NCI-H2227 treated with DMSO at 0.1 percent for 48 hours (cell line): Measurements from ENCODE around the gene PKP3.

ENCODE experiments used
- DNase-seq: peaks from one replicate; lab custom pipeline; 2025; lab: John Stamatoyannopoulos, UW

The PKP3 gene

DNA sequence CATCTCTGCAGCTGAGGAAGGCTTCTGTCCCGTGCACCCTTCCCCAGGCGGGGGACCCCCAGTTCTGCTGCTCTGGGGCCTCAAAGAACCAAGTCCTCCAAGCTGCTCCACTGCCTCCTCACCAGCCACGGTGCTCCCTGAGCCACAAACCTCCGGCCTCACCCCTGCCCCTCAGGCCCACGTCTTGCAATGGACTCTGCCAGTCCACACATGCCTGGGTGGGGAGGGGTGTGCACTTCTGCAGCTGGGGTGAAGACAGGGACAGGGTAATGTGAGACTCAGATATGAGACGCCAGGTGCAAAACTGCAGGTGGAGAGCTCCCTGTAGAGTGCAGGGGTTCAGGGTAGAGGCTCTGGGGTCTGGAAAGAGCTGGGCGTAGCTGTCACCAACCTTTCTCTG is 52.9 kb downstream of the PKP3 start:
- no peak for DNase-seq

DNA sequence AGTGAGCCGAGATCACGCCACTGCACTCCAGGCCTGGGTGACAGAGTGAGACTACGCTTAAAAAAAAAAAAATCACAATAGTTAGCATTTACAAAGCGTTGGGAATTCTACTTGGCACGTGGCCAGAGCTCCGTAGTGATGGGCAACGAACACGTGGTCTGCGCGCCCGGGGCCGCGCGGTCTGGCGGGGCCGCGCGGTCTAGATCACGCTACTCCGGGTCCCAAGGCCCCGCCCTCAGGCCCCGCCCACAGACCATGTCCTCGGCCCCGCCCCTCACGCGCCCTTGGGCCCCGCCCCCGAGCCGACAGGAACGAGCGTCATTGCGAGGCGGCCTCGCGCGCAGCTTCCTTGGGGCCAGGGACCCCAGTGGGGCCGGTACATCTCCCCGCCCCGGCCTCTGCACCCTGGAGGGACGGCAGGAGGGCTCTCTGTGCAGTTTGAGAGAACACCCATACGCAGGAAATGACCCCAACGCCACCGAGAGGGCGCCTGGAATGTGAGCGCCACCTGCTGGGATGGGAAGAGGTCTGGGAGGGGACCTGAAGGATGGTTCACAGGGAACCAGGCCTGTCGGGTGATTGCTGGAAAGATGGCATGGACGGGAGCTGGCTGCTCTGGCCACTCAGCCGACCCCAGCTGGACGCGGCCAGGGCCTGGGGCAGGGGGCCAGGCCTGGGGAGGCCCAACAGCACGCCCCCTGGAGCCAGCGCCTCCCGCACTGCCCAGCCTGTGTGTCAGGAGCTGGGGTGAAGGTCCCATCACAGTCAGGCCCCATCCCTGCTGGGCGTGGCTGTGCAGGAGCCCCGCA is 54.1 kb downstream of the PKP3 start:
- DNase-seq = peak; percentile 97

GRCh38 chr11:449889-450808 is 56.1 kb downstream of the PKP3 start, which contains the start of gene PTDSS2:
Gene PTDSS2 (plus strand): TSS chr11:450279. CDS start chr11:450456, 177 bp downstream.
- peak; percentile 97 for DNase-seq

DNA sequence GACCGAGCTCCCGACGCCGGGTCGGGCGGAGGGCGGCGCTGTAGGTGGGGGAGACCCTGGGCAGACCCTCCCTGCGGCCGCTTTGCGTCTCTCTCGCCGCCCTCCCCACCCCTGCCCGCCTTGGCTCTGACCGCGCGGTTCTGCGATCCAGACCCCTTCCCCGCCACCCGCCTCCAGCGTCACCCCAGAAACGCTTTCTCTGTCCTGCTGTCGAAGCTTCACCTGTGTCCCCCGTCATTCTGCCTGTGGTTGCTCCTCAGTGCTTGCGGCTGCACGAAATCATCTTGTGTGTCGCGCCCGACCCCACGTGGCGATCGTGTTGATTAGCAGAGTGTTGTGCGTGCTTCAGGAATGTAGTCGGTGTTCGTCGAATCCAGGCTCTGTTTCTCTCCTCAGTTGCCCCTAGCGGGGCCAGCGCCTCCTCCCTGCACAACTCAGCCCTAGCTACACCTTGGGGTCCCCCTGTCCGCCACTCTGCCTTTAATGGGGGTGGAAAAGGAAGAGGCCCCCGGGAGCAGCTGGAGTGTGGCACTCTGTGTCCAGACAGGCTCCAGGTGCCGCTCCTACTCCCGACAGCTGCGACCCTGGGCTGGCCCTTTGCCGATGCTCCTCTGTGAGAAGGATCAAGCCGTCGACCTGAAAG is 56.9 kb downstream of the PKP3 start:
- DNase-seq = peak; percentile 53

- DNase-seq = no peak
These were observed 57.7 kb downstream of the PKP3 start for GRCh38 chr11:451738-452137.

- DNase-seq = no peak
These were observed 58.3 kb downstream of the PKP3 start for GRCh38 chr11:452203-452744.

DNA sequence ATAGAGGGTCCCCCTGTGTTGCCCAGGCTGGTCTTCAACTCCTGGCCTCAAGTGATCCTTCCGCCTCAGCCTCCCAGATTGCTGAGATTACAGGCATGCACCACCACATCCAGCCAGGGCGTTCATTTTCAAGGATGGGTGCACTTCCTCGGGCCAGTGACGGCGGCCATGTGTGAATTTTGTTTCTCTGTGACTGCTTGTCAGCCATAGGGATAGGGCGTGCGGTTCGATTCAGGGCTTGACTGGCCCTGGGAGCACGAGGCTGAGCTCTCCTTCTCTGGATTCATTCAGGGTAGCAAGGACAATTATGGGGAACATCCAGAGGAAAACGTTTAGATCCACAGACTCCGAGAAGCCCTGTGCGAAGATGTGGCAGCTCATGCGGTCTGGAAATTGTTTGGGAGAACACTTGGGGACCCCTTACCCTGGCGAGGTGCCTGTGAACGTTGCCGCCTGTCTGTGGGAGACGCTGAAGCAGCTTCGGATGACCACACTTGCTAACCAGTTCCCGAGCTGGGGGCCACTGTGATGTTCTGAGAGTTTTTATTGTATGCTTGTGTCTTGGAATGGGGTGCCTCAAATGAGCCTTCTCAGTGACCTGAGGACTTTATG is 59.0 kb downstream of the PKP3 start:
- DNase-seq = no peak

GRCh38 chr11:453564-453963 is 59.6 kb downstream of the PKP3 start:
- DNase-seq = no peak

DNA sequence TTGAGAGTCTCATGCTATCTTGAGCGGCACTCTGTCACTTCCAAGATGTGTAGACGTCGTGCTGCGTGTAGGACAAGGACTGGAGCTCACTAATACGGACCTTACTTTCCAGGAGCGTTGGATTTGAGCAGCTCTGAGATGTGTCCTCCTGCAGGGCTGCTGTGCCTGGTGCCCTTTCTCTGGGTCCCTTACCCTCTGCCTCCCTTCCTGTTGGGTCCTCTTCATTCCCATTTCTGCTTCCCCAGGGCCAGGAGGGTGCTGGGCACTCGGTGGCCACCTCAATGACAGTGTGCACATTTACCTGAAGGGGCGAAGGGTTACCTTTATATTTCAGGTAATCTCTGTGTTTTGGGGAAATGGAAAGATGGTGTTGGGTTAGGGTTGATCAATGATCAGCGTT is 60.0 kb downstream of the PKP3 start:
- DNase-seq = no peak
